ENCODE measurements around the gene TERT. TPM values are rescaled to one million over a fixed set of nuclear protein-coding genes. Genes with fewer than 3 reads are reported as not detected.

TERT gene
- total RNA-seq, 2 donors from 2014 or later = 0.72 to 13.7 TPM

DNA sequence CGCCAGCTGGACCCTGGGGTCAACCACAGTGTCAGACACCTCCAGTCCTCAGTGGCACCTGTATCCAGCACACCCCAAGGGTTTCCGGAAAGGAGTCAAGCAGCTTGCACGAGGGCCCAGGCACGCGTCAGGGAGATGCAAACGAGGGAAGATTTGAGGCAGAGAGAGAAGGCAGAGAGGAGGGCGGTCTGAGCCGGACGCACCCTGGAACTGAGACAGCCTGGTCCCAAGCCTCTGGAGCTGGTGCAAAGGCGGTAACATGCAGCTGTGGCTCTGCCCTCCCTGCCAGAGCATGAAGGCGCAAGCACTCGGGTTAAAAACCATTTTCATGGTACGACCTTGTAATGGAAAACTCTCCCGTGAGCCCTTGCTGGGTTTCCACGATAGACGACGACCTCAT lies 37.5 kb downstream of the TERT start:
- H3K9me3 ChIP-seq = no peaks in the 10 kb centered on the region
- no peak overlapping the region for H3K4me3 ChIP-seq
- intact Hi-C loops (cut with DNase I) = no loop called here
- H3K27ac ChIP-seq = no peak overlapping the region
- DNase-seq = no peak
- H3K36me3 ChIP-seq = no peaks in the 10 kb centered on the region
- no peaks in the 10 kb centered on the region for H3K4me1 ChIP-seq
- TF ChIP-seq, protein P1, sequence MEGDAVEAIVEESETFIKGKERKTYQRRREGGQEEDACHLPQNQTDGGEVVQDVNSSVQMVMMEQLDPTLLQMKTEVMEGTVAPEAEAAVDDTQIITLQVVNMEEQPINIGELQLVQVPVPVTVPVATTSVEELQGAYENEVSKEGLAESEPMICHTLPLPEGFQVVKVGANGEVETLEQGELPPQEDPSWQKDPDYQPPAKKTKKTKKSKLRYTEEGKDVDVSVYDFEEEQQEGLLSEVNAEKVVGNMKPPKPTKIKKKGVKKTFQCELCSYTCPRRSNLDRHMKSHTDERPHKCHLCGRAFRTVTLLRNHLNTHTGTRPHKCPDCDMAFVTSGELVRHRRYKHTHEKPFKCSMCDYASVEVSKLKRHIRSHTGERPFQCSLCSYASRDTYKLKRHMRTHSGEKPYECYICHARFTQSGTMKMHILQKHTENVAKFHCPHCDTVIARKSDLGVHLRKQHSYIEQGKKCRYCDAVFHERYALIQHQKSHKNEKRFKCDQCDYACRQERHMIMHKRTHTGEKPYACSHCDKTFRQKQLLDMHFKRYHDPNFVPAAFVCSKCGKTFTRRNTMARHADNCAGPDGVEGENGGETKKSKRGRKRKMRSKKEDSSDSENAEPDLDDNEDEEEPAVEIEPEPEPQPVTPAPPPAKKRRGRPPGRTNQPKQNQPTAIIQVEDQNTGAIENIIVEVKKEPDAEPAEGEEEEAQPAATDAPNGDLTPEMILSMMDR (IDR thresholded peaks at IDR 0.05) = no peak
- H3K9ac ChIP-seq (ENCODE audit: low read depth in 2 of 2, low read length in 2 of 2) = no peak overlapping the region
- no peaks in the 10 kb centered on the region for H3K27me3 ChIP-seq

DNA sequence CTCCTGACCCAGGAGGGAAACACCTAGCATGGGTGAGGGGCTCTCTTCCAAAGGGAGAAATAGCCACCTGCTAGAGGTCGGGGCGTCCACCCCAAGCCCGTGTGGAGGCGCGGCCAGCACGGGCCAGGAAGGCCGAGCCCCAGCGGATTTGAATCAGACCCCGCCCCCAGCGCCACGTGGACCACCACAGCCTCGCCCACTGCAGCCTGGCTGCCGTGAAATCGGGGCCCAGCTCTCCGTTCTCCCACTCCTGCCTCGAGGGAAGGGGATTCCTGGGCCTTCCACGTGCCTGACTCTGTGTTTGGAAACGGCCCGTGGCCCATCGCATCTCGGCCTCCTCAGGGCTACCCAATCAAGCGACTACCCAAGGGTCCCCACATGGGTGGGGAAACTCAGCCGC lies 38.1 kb downstream of the TERT start:
- H3K9ac ChIP-seq (ENCODE audit: low read depth in 2 of 2, low read length in 2 of 2) = no peak overlapping the region
- no peaks in the 10 kb centered on the region for H3K9me3 ChIP-seq
- intact Hi-C loops (cut with DNase I) = no loop called here
- DNase-seq = no peak
- H3K4me3 ChIP-seq = no peak overlapping the region
- H3K4me1 ChIP-seq = no peaks in the 10 kb centered on the region
- no peaks in the 10 kb centered on the region for H3K36me3 ChIP-seq
- no peak overlapping the region for H3K27ac ChIP-seq
- H3K27me3 ChIP-seq = no peaks in the 10 kb centered on the region
- TF ChIP-seq, protein P1 (IDR thresholded peaks at IDR 0.05) = no peak

DNA sequence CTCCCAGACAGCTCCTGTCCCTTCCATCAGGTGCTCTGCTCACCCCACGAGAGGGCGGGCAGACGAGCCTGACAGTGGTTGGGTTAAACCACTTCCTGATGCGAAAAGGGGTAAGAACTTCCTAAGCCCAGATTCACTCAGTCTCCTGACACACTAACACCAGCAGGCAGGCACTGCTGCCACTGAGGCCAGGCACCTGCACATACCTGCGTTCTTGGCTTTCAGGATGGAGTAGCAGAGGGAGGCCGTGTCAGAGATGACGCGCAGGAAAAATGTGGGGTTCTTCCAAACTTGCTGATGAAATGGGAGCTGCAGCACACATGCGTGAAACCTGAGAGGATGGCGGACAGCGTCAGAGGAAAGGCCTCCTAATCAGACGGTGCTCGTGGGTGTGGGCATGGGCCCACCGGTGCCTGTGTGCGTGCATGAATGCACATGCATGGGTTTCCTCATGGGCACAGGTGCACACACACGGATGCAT lies 39.7 kb downstream of the TERT start:
- DNase-seq = no peak
- Histone ChIP-seq H3K36me3 (no peaks in the 10 kb centered on the region), H3K27me3 (no peaks in the 10 kb centered on the region), H3K4me3 (no peak overlapping the region), H3K9me3 (no peaks in the 10 kb centered on the region), H3K9ac (ENCODE audit: low read depth in 2 of 2, low read length in 2 of 2) (no peak overlapping the region), H3K27ac (no peak overlapping the region), H3K4me1 (no peaks in the 10 kb centered on the region)
- TF ChIP-seq, protein P1 (IDR thresholded peaks at IDR 0.05) = no peak
- intact Hi-C loops (cut with DNase I) = no loop called here

DNA sequence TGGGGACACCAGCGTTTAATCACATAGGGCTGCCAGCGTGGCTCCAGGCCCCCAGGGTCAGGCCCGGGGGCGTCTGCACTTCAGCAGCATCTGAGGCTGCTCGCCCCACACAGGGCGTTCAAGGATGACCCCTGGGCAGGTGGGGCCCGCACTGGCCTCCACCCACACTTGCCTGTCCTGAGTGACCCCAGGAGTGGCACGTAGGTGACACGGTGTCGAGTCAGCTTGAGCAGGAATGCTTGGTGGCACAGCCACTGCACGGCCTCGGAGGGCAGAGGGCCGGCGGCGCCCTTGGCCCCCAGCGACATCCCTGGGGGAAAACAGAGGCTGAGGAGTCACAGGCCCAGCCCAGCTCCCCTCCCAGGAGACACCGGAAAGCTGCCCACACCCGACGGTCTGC lies 40.7 kb downstream of the TERT start:
- Histone ChIP-seq H3K9ac (ENCODE audit: low read depth in 2 of 2, low read length in 2 of 2) (no peak overlapping the region), H3K36me3 (no peaks in the 10 kb centered on the region), H3K27ac (no peak overlapping the region), H3K9me3 (no peaks in the 10 kb centered on the region), H3K4me1 (no peaks in the 10 kb centered on the region), H3K4me3 (no peak overlapping the region), H3K27me3 (no peaks in the 10 kb centered on the region)
- intact Hi-C loops (cut with DNase I) = no loop called here
- TF ChIP-seq, protein P1 (IDR thresholded peaks at IDR 0.05) = no peak
- no peak for DNase-seq

DNA sequence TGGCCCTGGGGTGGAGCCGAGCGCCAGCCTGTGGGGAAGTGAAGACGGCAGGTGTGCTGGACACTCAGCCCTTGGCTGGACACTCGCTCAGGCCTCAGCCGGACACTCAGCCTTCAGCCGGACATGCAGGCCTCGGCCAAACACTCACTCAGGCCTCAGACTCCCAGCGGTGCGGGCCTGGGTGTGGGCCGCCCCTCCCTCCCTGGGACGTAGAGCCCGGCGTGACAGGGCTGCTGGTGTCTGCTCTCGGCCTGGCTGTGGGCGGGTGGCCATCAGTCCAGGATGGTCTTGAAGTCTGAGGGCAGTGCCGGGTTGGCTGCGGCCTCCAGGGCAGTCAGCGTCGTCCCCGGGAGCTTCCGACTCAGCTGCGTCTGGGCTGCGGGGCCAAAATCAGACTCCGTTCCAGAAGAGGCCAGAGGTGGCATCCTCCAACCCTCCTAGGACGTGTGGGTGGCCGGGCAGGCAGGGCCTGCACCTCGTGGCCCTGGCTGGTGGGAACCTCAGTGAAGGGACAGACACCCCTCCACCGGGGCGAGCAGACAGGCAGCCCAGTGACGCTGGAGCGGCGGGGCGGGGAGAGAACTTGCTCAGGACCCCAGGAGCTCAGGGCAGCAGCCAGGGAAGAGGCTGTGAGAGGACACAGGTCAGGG lies 41.3 kb downstream of the TERT start:
- TF ChIP-seq, protein P1 (IDR thresholded peaks at IDR 0.05) = no peak
- no peaks in the 10 kb centered on the region for H3K9me3 ChIP-seq
- H3K4me1 ChIP-seq = no peaks in the 10 kb centered on the region
- no peak overlapping the region for H3K9ac ChIP-seq (ENCODE audit: low read depth in 2 of 2, low read length in 2 of 2)
- DNase-seq = no peak
- no peak overlapping the region for H3K4me3 ChIP-seq
- H3K27ac ChIP-seq = no peak overlapping the region
- no peaks in the 10 kb centered on the region for H3K36me3 ChIP-seq
- intact Hi-C loops (cut with DNase I) = no loop called here
- H3K27me3 ChIP-seq = no peaks in the 10 kb centered on the region
